ENCODE data around the gene NF1.

- TF ChIP-seq, protein P1, sequence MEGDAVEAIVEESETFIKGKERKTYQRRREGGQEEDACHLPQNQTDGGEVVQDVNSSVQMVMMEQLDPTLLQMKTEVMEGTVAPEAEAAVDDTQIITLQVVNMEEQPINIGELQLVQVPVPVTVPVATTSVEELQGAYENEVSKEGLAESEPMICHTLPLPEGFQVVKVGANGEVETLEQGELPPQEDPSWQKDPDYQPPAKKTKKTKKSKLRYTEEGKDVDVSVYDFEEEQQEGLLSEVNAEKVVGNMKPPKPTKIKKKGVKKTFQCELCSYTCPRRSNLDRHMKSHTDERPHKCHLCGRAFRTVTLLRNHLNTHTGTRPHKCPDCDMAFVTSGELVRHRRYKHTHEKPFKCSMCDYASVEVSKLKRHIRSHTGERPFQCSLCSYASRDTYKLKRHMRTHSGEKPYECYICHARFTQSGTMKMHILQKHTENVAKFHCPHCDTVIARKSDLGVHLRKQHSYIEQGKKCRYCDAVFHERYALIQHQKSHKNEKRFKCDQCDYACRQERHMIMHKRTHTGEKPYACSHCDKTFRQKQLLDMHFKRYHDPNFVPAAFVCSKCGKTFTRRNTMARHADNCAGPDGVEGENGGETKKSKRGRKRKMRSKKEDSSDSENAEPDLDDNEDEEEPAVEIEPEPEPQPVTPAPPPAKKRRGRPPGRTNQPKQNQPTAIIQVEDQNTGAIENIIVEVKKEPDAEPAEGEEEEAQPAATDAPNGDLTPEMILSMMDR (conservative IDR thresholded peaks at IDR 0.05; ENCODE audit: low read depth, low read length) = no peak
- no peak for TF ChIP-seq EZH2 (IDR thresholded peaks at IDR 0.05; ENCODE audit: low read length, unreplicated experiment)
These were observed 5.3 kb upstream of the NF1 start for GRCh38 chr17:31089471-31089870.

Data from PC-3 (cell line).